Osteocyte (in vitro differentiated cells): ENCODE results near the gene SLC26A5. TPM values are rescaled to one million over a fixed set of nuclear protein-coding genes. Genes with fewer than 3 reads are reported as not detected.
A peak's percentile ranks its signal among the peaks of the same experiment; 100 is the strongest.

Experiments
- DNase-seq: peaks from one replicate; pipeline ENCODE4 v3.0.0; 2021; ENCODE audit warnings: mixed read lengths; ENCODE audit not compliant: unreplicated experiment; ENCODE audit errors: extremely low spot score
- H3K27ac Mint-ChIP-seq: one replicate; pipeline ENCODE4 v1.8.0; 2021; ENCODE audit warnings: mild to moderate bottlenecking, mixed read lengths; ENCODE audit not compliant: unreplicated experiment
- H3K27me3 Mint-ChIP-seq: one replicate; pipeline ENCODE4 v1.8.0; 2021; ENCODE audit warnings: mixed read lengths; ENCODE audit not compliant: unreplicated experiment
- H3K36me3 Mint-ChIP-seq: one replicate; pipeline ENCODE4 v1.8.0; 2021; ENCODE audit warnings: mixed read lengths; ENCODE audit not compliant: unreplicated experiment
- H3K4me1 Mint-ChIP-seq: one replicate; pipeline ENCODE4 v1.8.0; 2021; ENCODE audit warnings: mixed read lengths; ENCODE audit not compliant: unreplicated experiment
- H3K4me3 Mint-ChIP-seq: one replicate; pipeline ENCODE4 v1.8.0; 2021; ENCODE audit warnings: mild to moderate bottlenecking, moderate library complexity, mixed read lengths; ENCODE audit not compliant: unreplicated experiment
- H3K9me3 Mint-ChIP-seq: one replicate; pipeline ENCODE4 v1.8.0; 2021; ENCODE audit warnings: mixed read lengths; ENCODE audit not compliant: unreplicated experiment
- CTCF ChIP-seq: fragments of 200-600 bp; sonication (generic); IDR thresholded peaks from 2 replicates; pipeline ENCODE4 v1.5.0; 2021; ENCODE audit warnings: antibody characterized with exemption, mild to moderate bottlenecking, moderate library complexity
- total RNA-seq: library from RNA; stranded (reverse); gene quantifications from 2 replicates; pipeline ENCODE4 v1.2.1, GENCODE V29; 2021

The SLC26A5 gene
- total RNA-seq, 1 donor from 2014 or later = not detected

- TF ChIP-seq CTCF = no peak
- Mint-ChIP-seq H3K4me1 (peaks cover 23% of the 10 kb centered on the region), H3K27ac (peak overlapping the region; percentile 95), H3K36me3 (peaks cover 27% of the 10 kb centered on the region), H3K27me3 (no peaks in the 10 kb centered on the region), H3K4me3 (peak overlapping the region; percentile 98), H3K9me3 (no peaks in the 10 kb centered on the region)
- DNase-seq = no peak
Measured at GRCh38 chr7:103343332-103343731, 102.7 kb downstream of the SLC26A5 start.

- H3K4me1 Mint-ChIP-seq = peaks cover 17% of the 10 kb centered on the region
- H3K4me3 Mint-ChIP-seq = no peak overlapping the region
- no peak overlapping the region for H3K27ac Mint-ChIP-seq
Measured at GRCh38 chr7:103341466-103341865, 104.5 kb downstream of the SLC26A5 start.

GRCh38 chr7:103338864-103339263 lies 107.1 kb downstream of the SLC26A5 start:
- Mint-ChIP-seq H3K36me3 (peaks cover 47% of the 10 kb centered on the region), H3K27me3 (no peaks in the 10 kb centered on the region), H3K4me3 (no peak overlapping the region)

More at GRCh38 chr7:103341466-103341865, 104.5 kb downstream of the SLC26A5 start:
- TF ChIP-seq CTCF = no peak
- Mint-ChIP-seq H3K36me3 (peaks cover 41% of the 10 kb centered on the region), H3K27me3 (no peaks in the 10 kb centered on the region), H3K9me3 (no peaks in the 10 kb centered on the region)
- no peak for DNase-seq

GRCh38 chr7:103336761-103337160 lies 109.2 kb downstream of the SLC26A5 start:
- H3K27me3 Mint-ChIP-seq = no peaks in the 10 kb centered on the region
- no peak for TF ChIP-seq CTCF
- H3K36me3 Mint-ChIP-seq = peaks cover 49% of the 10 kb centered on the region
- H3K4me1 Mint-ChIP-seq = peaks cover under 1% of the 10 kb centered on the region
- H3K27ac Mint-ChIP-seq = no peak overlapping the region
- DNase-seq = no peak
- no peaks in the 10 kb centered on the region for H3K9me3 Mint-ChIP-seq
- no peak overlapping the region for H3K4me3 Mint-ChIP-seq

More at GRCh38 chr7:103338864-103339263, 107.1 kb downstream of the SLC26A5 start:
- Mint-ChIP-seq H3K9me3 (no peaks in the 10 kb centered on the region), H3K4me1 (peaks cover 13% of the 10 kb centered on the region), H3K27ac (no peak overlapping the region)
- DNase-seq = no peak
- no peak for TF ChIP-seq CTCF

- Mint-ChIP-seq H3K36me3 (peaks cover 37% of the 10 kb centered on the region), H3K9me3 (no peaks in the 10 kb centered on the region), H3K4me3 (no peak overlapping the region), H3K27ac (no peak overlapping the region), H3K27me3 (no peaks in the 10 kb centered on the region), H3K4me1 (no peaks in the 10 kb centered on the region)
- no peak for DNase-seq
- no peak for TF ChIP-seq CTCF
Measured at GRCh38 chr7:103325744-103326143, 120.3 kb downstream of the SLC26A5 start.

Other genes starting within 250 kb of the SLC26A5 start
- gene PMPCB, start 148.8 kb downstream of the SLC26A5 start, total RNA-seq = 52.7 and 53.0 TPM in 2 replicates
- 20.7 and 21.2 TPM in 2 replicates for gene DNAJC2, start 101.4 kb downstream of the SLC26A5 start, total RNA-seq
- 130 and 135 TPM in 2 replicates for gene PSMC2, start 98.6 kb downstream of the SLC26A5 start, total RNA-seq